H9 (cell line): ENCODE measurements around the gene PTPRN2. TPM values are rescaled to one million over a fixed set of nuclear protein-coding genes. Genes with fewer than 3 reads are reported as not detected.
"Not testable (repeated sequence)": the region's sequence is repeated elsewhere in the genome, so short reads cannot be mapped to it uniquely, and the experiment has no call there.

Source experiments
- DNase-seq: peaks from one replicate; pipeline ENCODE4 v3.0.0-alpha.2; 2017
- H2AFZ ChIP-seq: one replicate; pipeline ENCODE4 v1.6.1; 2013; ENCODE audit warnings: mild to moderate bottlenecking, low read length, control low read depth, moderate library complexity
- H2AK5ac ChIP-seq: 2 replicates; pipeline ENCODE4 v1.6.1; 2013; ENCODE audit warnings: low read length, control low read depth, mixed read lengths; ENCODE audit not compliant: insufficient read length
- H2BK120ac ChIP-seq: one replicate; pipeline ENCODE4 v1.6.1; 2013; ENCODE audit warnings: low read depth, mild to moderate bottlenecking, low read length, control low read depth, inconsistent platforms; ENCODE audit not compliant: poor library complexity, severe bottlenecking
- H2BK12ac ChIP-seq: 2 replicates; pipeline ENCODE4 v1.6.1; 2013; ENCODE audit warnings: low read length, control low read depth, mixed read lengths, low read depth; ENCODE audit not compliant: insufficient read length
- H2BK15ac ChIP-seq: 2 replicates; pipeline ENCODE4 v1.6.1; 2013; ENCODE audit warnings: low read depth, low read length, control low read depth
- H2BK20ac ChIP-seq: one replicate; pipeline ENCODE4 v1.6.1; 2013; ENCODE audit warnings: low read depth, mild to moderate bottlenecking, low read length, control low read depth, inconsistent platforms; ENCODE audit not compliant: poor library complexity, severe bottlenecking
- H2BK5ac ChIP-seq: 2 replicates; pipeline ENCODE4 v1.6.1; 2013; ENCODE audit warnings: low read length, control low read depth, mixed read lengths; ENCODE audit not compliant: insufficient read length
- H3K14ac ChIP-seq: 2 replicates; pipeline ENCODE4 v1.6.1; 2013; ENCODE audit warnings: low read length, control low read depth; ENCODE audit not compliant: insufficient read depth
- H3K18ac ChIP-seq: 2 replicates; pipeline ENCODE4 v1.6.1; 2013; ENCODE audit warnings: low read depth, mild to moderate bottlenecking, mixed read lengths, low read length, control low read depth; ENCODE audit not compliant: insufficient read length
- H3K23ac ChIP-seq: 2 replicates; pipeline ENCODE4 v1.6.1; 2013; ENCODE audit warnings: low read length, control low read depth, mixed read lengths, low read depth; ENCODE audit not compliant: insufficient read length
- H3K23me2 ChIP-seq: 2 replicates; pipeline ENCODE4 v1.6.1; 2013; ENCODE audit warnings: low read depth, mild to moderate bottlenecking, mixed read lengths, low read length, control low read depth; ENCODE audit not compliant: insufficient read length, poor library complexity, severe bottlenecking
- H3K27ac ChIP-seq: 2 replicates; pipeline ENCODE4 v1.5.1; 2013; ENCODE audit warnings: low read length, control low read depth, mixed read lengths, low read depth; ENCODE audit not compliant: insufficient read length
- H3K27me3 ChIP-seq: 2 replicates; pipeline ENCODE4 v1.6.1; 2013; ENCODE audit warnings: low read length, control low read depth, inconsistent platforms; ENCODE audit not compliant: insufficient read depth
- H3K4ac ChIP-seq: 2 replicates; pipeline ENCODE4 v1.6.1; 2013; ENCODE audit warnings: low read depth, mild to moderate bottlenecking, control low read depth, inconsistent platforms, low read length, moderate library complexity
- H3K4me1 ChIP-seq: 2 replicates; pipeline ENCODE4 v1.6.1; 2013; ENCODE audit warnings: low read length, control low read depth, inconsistent platforms; ENCODE audit not compliant: insufficient read depth
- H3K4me2 ChIP-seq: 2 replicates; pipeline ENCODE4 v1.6.1; 2013; ENCODE audit warnings: low read length, control low read depth, mixed read lengths; ENCODE audit not compliant: insufficient read length, insufficient read depth
- H3K56ac ChIP-seq: 2 replicates; pipeline ENCODE4 v1.6.1; 2013; ENCODE audit warnings: low read depth, mild to moderate bottlenecking, mixed read lengths, low read length, control low read depth; ENCODE audit not compliant: insufficient read length
- H3K79me1 ChIP-seq: 2 replicates; pipeline ENCODE4 v1.6.1; 2013; ENCODE audit warnings: low read depth, mild to moderate bottlenecking, moderate library complexity, low read length, control low read depth, inconsistent platforms; ENCODE audit not compliant: insufficient read depth, poor library complexity, severe bottlenecking
- H3K79me2 ChIP-seq: 2 replicates; pipeline ENCODE4 v1.6.1; 2013; ENCODE audit warnings: low read length, control low read depth, inconsistent platforms; ENCODE audit not compliant: insufficient read depth
- H3K9ac ChIP-seq: 2 replicates; pipeline ENCODE4 v1.6.1; 2013; ENCODE audit warnings: low read length, control low read depth, mixed read lengths; ENCODE audit not compliant: insufficient read length; ENCODE audit errors: extremely low read depth
- H3K9me3 ChIP-seq: one replicate; pipeline ENCODE4 v1.6.1; 2013; ENCODE audit warnings: low read depth, low read length, inconsistent platforms; ENCODE audit not compliant: control insufficient read depth
- H3T11ph ChIP-seq: one replicate; pipeline ENCODE4 v1.6.1; 2013; ENCODE audit warnings: mild to moderate bottlenecking, low read length, control low read depth, inconsistent platforms
- H4K20me1 ChIP-seq: one replicate; pipeline ENCODE4 v1.6.1; 2013; ENCODE audit not compliant: control insufficient read depth, insufficient read length, insufficient read depth
- H4K5ac ChIP-seq: 2 replicates; pipeline ENCODE4 v1.6.1; 2013; ENCODE audit warnings: low read depth, mild to moderate bottlenecking, mixed read lengths, low read length, control low read depth; ENCODE audit not compliant: insufficient read length
- H4K8ac ChIP-seq: replicated peaks from 2 replicates; pipeline ENCODE4 v1.6.1; 2013; ENCODE audit warnings: low read length, control low read depth, mixed read lengths, low read depth; ENCODE audit not compliant: insufficient read length
- H4K91ac ChIP-seq: 2 replicates; pipeline ENCODE4 v1.6.1; 2013; ENCODE audit warnings: low read depth, mild to moderate bottlenecking, moderate library complexity, mixed read lengths, low read length, control low read depth; ENCODE audit not compliant: insufficient read length
- H3K27ac Mint-ChIP-seq, 3 experiments: 2 replicates in 2 of 3; 3 replicates in 1 of 3; pipeline ENCODE4 v1.8.0; 2020 to 2021; ENCODE audit warnings: mixed read lengths in 3 of 3, mild to moderate bottlenecking in 1 of 3, moderate library complexity in 1 of 3
- H3K27me3 Mint-ChIP-seq: 2 replicates; pipeline ENCODE4 v1.8.0; 2021; ENCODE audit warnings: low read depth, mild to moderate bottlenecking, moderate library complexity, mixed read lengths
- H3K36me3 Mint-ChIP-seq, 3 experiments: 2 replicates in 2 of 3; 3 replicates in 1 of 3; pipeline ENCODE4 v1.8.0; 2020 to 2021; ENCODE audit warnings: low read depth in 3 of 3, mixed read lengths in 3 of 3; ENCODE audit not compliant: insufficient read depth in 1 of 3
- H3K4me1 Mint-ChIP-seq, 2 experiments: 2 replicates each; pipeline ENCODE4 v1.8.0; 2020; ENCODE audit warnings: mixed read lengths in 2 of 2
- H3K4me3 Mint-ChIP-seq, 2 experiments: 2 replicates in 1 of 2; 3 replicates in 1 of 2; pipeline ENCODE4 v1.8.0; 2020 to 2021; ENCODE audit warnings: mild to moderate bottlenecking in 2 of 2, mixed read lengths in 2 of 2, moderate library complexity in 1 of 2
- H3K9me3 Mint-ChIP-seq, 2 experiments: 2 replicates in 1 of 2; 3 replicates in 1 of 2; pipeline ENCODE4 v1.8.0; 2020; ENCODE audit warnings: mild to moderate bottlenecking in 2 of 2, mixed read lengths in 2 of 2, moderate library complexity in 1 of 2
- CTCF ChIP-seq: fragments of 200-600 bp; sonication (generic); conservative IDR thresholded peaks from 3 replicates; pipeline ENCODE4 v1.8.0; 2021; ENCODE audit warnings: antibody characterized with exemption, mild to moderate bottlenecking
- WGBS: extraction: QIAGEN DNeasy Blood & Tissue Kit; methylation state at CpG from one replicate; pipeline ENCODE4 v1.1.7; 2013; ENCODE audit warnings: missing lambda C conversion rate, low lambda C conversion rate, mixed read lengths; ENCODE audit not compliant: insufficient read length; ENCODE audit errors: extremely low coverage; 5-methylcytosine and 5-hydroxymethylcytosine counted together
- total RNA-seq: library from RNA; stranded (reverse); gene quantifications from 2 replicates; pipeline ENCODE4 v1.2.1, GENCODE V29; 2021

Gene PTPRN2
- total RNA-seq, 1 experiment from 2014 or later: 5.2 TPM

- peaks cover 17 to 19% of the 10 kb centered on the region in 2 experiments for H3K9me3 Mint-ChIP-seq
- peaks cover 0 to 6% of the 10 kb centered on the region in 2 experiments; a peak in 2 of 4 replicates for H3K4me1 Mint-ChIP-seq
- Histone ChIP-seq H4K8ac (no peak overlapping the region), H3K23me2 (no peaks in the 10 kb centered on the region), H3K27ac (no peak overlapping the region), H3K79me1 (no peaks in the 10 kb centered on the region), H2AK5ac (no peak overlapping the region), H3K4me2 (no peak overlapping the region), H3K23ac (no peak overlapping the region), H3K18ac (no peak overlapping the region), H3T11ph (no peak overlapping the region), H3K27me3 (peaks cover 13% of the 10 kb centered on the region; the same call in 1 of the 2 replicates), H3K14ac (no peak overlapping the region), H3K4ac (no peak overlapping the region), H2BK5ac (no peak overlapping the region), H3K9me3 (no peaks in the 10 kb centered on the region), H4K20me1 (peaks cover 2% of the 10 kb centered on the region), H2BK15ac (no peak overlapping the region), H3K56ac (no peak overlapping the region), H2BK20ac (no peak overlapping the region), H3K79me2 (no peaks in the 10 kb centered on the region), H2BK120ac (no peak overlapping the region), H4K91ac (no peak overlapping the region), H2AFZ (no peak overlapping the region), H3K4me1 (no peaks in the 10 kb centered on the region), H4K5ac (no peak overlapping the region), H3K9ac (no peak overlapping the region), H2BK12ac (no peak overlapping the region)
- no peak overlapping the region for H3K4me3 Mint-ChIP-seq
- H3K36me3 Mint-ChIP-seq: peaks cover 0 to 6% (median 2%) of the 10 kb centered on the region in 3 experiments; a peak in 3 of 7 replicates
- peaks cover 96% of the 10 kb centered on the region for H3K27me3 Mint-ChIP-seq
- no CpG with 5 or more reads among the region's 22 CpGs for WGBS
- DNase-seq: peak; percentile 10
- no peak for TF ChIP-seq CTCF
- H3K27ac Mint-ChIP-seq: no peak overlapping the region
Observed at GRCh38 chr7:157501581-157501980, 1086.0 kb downstream of the PTPRN2 start.

GRCh38 chr7:157500989-157501540 is 1086.6 kb downstream of the PTPRN2 start:
- no CpG with 5 or more reads among the region's 45 CpGs for WGBS

More at GRCh38 chr7:157500989-157501540, 1086.6 kb downstream of the PTPRN2 start:
- not testable (repeated sequence) for H4K91ac ChIP-seq, H3K56ac ChIP-seq, H3K14ac ChIP-seq, H3K4me1 ChIP-seq, H3K9ac ChIP-seq, H2AK5ac ChIP-seq, H2BK120ac ChIP-seq, H3K36me3 Mint-ChIP-seq, H3K79me2 ChIP-seq, H3K9me3 ChIP-seq, H2BK5ac ChIP-seq, H3K4ac ChIP-seq, H3K27ac Mint-ChIP-seq, H3K27ac ChIP-seq, H2BK15ac ChIP-seq, H4K20me1 ChIP-seq, H3K4me3 Mint-ChIP-seq, H2BK12ac ChIP-seq, H3K4me1 Mint-ChIP-seq, H4K5ac ChIP-seq, H3K4me2 ChIP-seq, H3K23me2 ChIP-seq, H3T11ph ChIP-seq, H3K23ac ChIP-seq, DNase-seq, H2AFZ ChIP-seq, H3K18ac ChIP-seq, H3K79me1 ChIP-seq, H2BK20ac ChIP-seq, H4K8ac ChIP-seq
- Mint-ChIP-seq H3K27me3 (peaks cover 96% of the 10 kb centered on the region), H3K9me3 (peaks cover 12 to 13% of the 10 kb centered on the region in 2 experiments; a peak in 4 of 5 replicates)
- peaks cover 13% of the 10 kb centered on the region; the same call in 1 of the 2 replicates for H3K27me3 ChIP-seq
